ENCODE data around the gene HMCES. TPM values are rescaled to one million over a fixed set of nuclear protein-coding genes. Genes with fewer than 3 reads are reported as not detected.

Gene HMCES
- total and polyA plus RNA-seq, 2 experiments from 2014 or later, result 20.1 to 34.3 TPM

- no peak overlapping the region for H3K4me3 ChIP-seq
- H3K4me1 ChIP-seq (ENCODE audit: insufficient read depth), result peaks cover 29% of the 10 kb centered on the region
- no peak overlapping the region for H3K4me2 ChIP-seq
- H4K20me1 ChIP-seq (ENCODE audit: insufficient read depth, poor library complexity, severe bottlenecking), result no peaks in the 10 kb centered on the region
- DNase-seq (ENCODE audit: low spot score), result no peak
- 97% methylated on average over 3 of the region's 3 CpGs for WGBS (ENCODE audit: low lambda C conversion rate, missing lambda C conversion rate)
- H3K9me2 ChIP-seq (replicated peaks; ENCODE audit: insufficient read depth), result no peaks in the 10 kb centered on the region
- H2AFZ ChIP-seq, result no peak overlapping the region
- no peaks in the 10 kb centered on the region for H3K79me2 ChIP-seq
- TF ChIP-seq EZH2 (IDR thresholded peaks at IDR 0.05; ENCODE audit: borderline replicate concordance) (no peak), EZH2phosphoT487 (IDR thresholded peaks at IDR 0.05; ENCODE audit: low read depth, severe bottlenecking, unreplicated experiment) (no peak), CTCF (IDR thresholded peaks at IDR 0.05; ENCODE audit: poor library complexity) (no peak)
- no peak overlapping the region for H3K27ac ChIP-seq
- H3K9me3 ChIP-seq (ENCODE audit: low read depth), result no peaks in the 10 kb centered on the region
- H3K36me3 ChIP-seq (replicated peaks; ENCODE audit: insufficient read depth, low read depth), result no peaks in the 10 kb centered on the region
- H3K27me3 ChIP-seq, result no peaks in the 10 kb centered on the region
Observed at GRCh38 chr3:129308636-129309035, 30.0 kb downstream of the HMCES start.

- Histone ChIP-seq H2AFZ (no peak overlapping the region), H3K4me3 (no peak overlapping the region), H3K4me1 (ENCODE audit: insufficient read depth) (peaks cover 25% of the 10 kb centered on the region), H3K79me2 (peaks cover 7% of the 10 kb centered on the region), H3K4me2 (peak overlapping the region; percentile 50), H3K9me3 (ENCODE audit: low read depth) (no peaks in the 10 kb centered on the region), H3K27me3 (no peaks in the 10 kb centered on the region), H3K27ac (peak overlapping the region; percentile 89), H3K9me2 (replicated peaks; ENCODE audit: insufficient read depth) (no peaks in the 10 kb centered on the region), H3K36me3 (replicated peaks; ENCODE audit: insufficient read depth, low read depth) (no peaks in the 10 kb centered on the region), H4K20me1 (ENCODE audit: insufficient read depth, poor library complexity, severe bottlenecking) (peaks cover 15% of the 10 kb centered on the region)
- peak; percentile 69 for DNase-seq (ENCODE audit: low spot score)
- TF ChIP-seq EZH2phosphoT487 (IDR thresholded peaks at IDR 0.05; ENCODE audit: low read depth, severe bottlenecking, unreplicated experiment) (no peak), CTCF (IDR thresholded peaks at IDR 0.05; ENCODE audit: poor library complexity) (no peak), EZH2 (IDR thresholded peaks at IDR 0.05; ENCODE audit: borderline replicate concordance) (no peak)
- WGBS (ENCODE audit: low lambda C conversion rate, missing lambda C conversion rate), result 65% methylated on average over 7 of the region's 7 CpGs
Observed at GRCh38 chr3:129310111-129311011, 31.7 kb downstream of the HMCES start.

GRCh38 chr3:129311054-129311902, 32.6 kb downstream of the HMCES start:
- Histone ChIP-seq H4K20me1 (ENCODE audit: insufficient read depth, poor library complexity, severe bottlenecking) (peaks cover 19% of the 10 kb centered on the region), H3K4me3 (no peak overlapping the region), H3K9me3 (ENCODE audit: low read depth) (no peaks in the 10 kb centered on the region), H3K9me2 (replicated peaks; ENCODE audit: insufficient read depth) (no peaks in the 10 kb centered on the region), H3K27me3 (no peaks in the 10 kb centered on the region), H3K36me3 (replicated peaks; ENCODE audit: insufficient read depth, low read depth) (no peaks in the 10 kb centered on the region), H3K4me1 (ENCODE audit: insufficient read depth) (peaks cover 17% of the 10 kb centered on the region), H2AFZ (no peak overlapping the region), H3K27ac (peak overlapping the region; percentile 89), H3K79me2 (peaks cover 11% of the 10 kb centered on the region), H3K4me2 (no peak overlapping the region)
- no peak for DNase-seq (ENCODE audit: low spot score)
- 96% methylated on average over 3 of the region's 3 CpGs for WGBS (ENCODE audit: low lambda C conversion rate, missing lambda C conversion rate)
- no peak for TF ChIP-seq EZH2 (IDR thresholded peaks at IDR 0.05; ENCODE audit: borderline replicate concordance)
- no peak for TF ChIP-seq EZH2phosphoT487 (IDR thresholded peaks at IDR 0.05; ENCODE audit: low read depth, severe bottlenecking, unreplicated experiment)
- no peak for TF ChIP-seq CTCF (IDR thresholded peaks at IDR 0.05; ENCODE audit: poor library complexity)

All from hepatocyte (in vitro differentiated cells).